Natural killer cell (primary cell): Measurements from ENCODE around the gene NECTIN3. TPM values are rescaled to one million over a fixed set of nuclear protein-coding genes. Genes with fewer than 3 reads are reported as not detected.

Experiments
- ATAC-seq, 3 donors: fragments of 150-1000 bp in 2 of 3; fragments of 200-7000 bp in 1 of 3; cut with Tn5 transposase; 1 replicate in 1 of 3; 2 replicates in 2 of 3; pipeline ENCODE4 v1.10.0; 2021; ENCODE audit warnings: mild to moderate bottlenecking in 2 of 3, moderate library complexity in 2 of 3
- DNase-seq, 2 donors: peaks; one replicate each; pipeline versions ENCODE4 v3.0.0 to v3.0.0-alpha.2; 2013 to 2021; ENCODE audit warnings: mixed read lengths in 1 of 2
- H3K27ac ChIP-seq: one replicate; pipeline ENCODE4 v1.5.1; 2013; ENCODE audit warnings: mild to moderate bottlenecking, low read length
- H3K27me3 ChIP-seq: one replicate; pipeline ENCODE4 v1.6.1; 2013; ENCODE audit warnings: low read length; ENCODE audit not compliant: control insufficient read depth, insufficient read depth
- H3K36me3 ChIP-seq: one replicate; pipeline ENCODE4 v1.6.1; 2013; ENCODE audit warnings: low read length; ENCODE audit not compliant: control insufficient read depth, insufficient read depth
- H3K4me1 ChIP-seq: one replicate; pipeline ENCODE4 v1.6.1; 2013; ENCODE audit warnings: low read length; ENCODE audit not compliant: control insufficient read depth, insufficient read depth
- H3K4me3 ChIP-seq: one replicate; pipeline ENCODE4 v1.5.1; 2013; ENCODE audit warnings: low read length
- H3K9me3 ChIP-seq: one replicate; pipeline ENCODE4 v1.6.1; 2013; ENCODE audit warnings: low read length; ENCODE audit not compliant: control insufficient read depth, insufficient read depth
- H3K27ac Mint-ChIP-seq, 2 donors: one replicate each; pipeline ENCODE4 v1.8.0; 2022; ENCODE audit warnings: mild to moderate bottlenecking in 2 of 2, mixed read lengths in 2 of 2, moderate library complexity in 1 of 2
- H3K27me3 Mint-ChIP-seq, 2 donors: one replicate each; pipeline ENCODE4 v1.8.0; 2022; ENCODE audit warnings: low read depth in 2 of 2, mixed read lengths in 2 of 2
- H3K36me3 Mint-ChIP-seq: one replicate; pipeline ENCODE4 v1.8.0; 2022; ENCODE audit warnings: mixed read lengths
- H3K4me1 Mint-ChIP-seq, 2 donors: one replicate each; pipeline ENCODE4 v1.8.0; 2022; ENCODE audit warnings: mixed read lengths in 2 of 2
- H3K4me3 Mint-ChIP-seq: one replicate; pipeline ENCODE4 v1.8.0; 2022; ENCODE audit warnings: mild to moderate bottlenecking, moderate library complexity, mixed read lengths
- H3K9me3 Mint-ChIP-seq, 2 donors: one replicate each; pipeline ENCODE4 v1.8.0; 2022; ENCODE audit warnings: mixed read lengths in 2 of 2
- WGBS: methylation state at CpG from one replicate; pipeline ENCODE4 v1.1.7; 2013; ENCODE audit warnings: missing lambda C conversion rate; ENCODE audit not compliant: insufficient coverage; 5-methylcytosine and 5-hydroxymethylcytosine counted together
- intact Hi-C: fragments of 100-400 bp; cut with micrococcal nuclease; formaldehyde crosslinking; loops from one replicate; pipeline ENCODE4 v1.14.2; 2022
- total RNA-seq, 4 donors: library from RNA; stranded (reverse); fragments of 120-200 nt in 1 of 4; gene quantifications; one replicate each; pipeline versions ENCODE4 v1.2.3 to v1.2.4, GENCODE V29; 2013 to 2022
- TF ChIP-seq, protein P1 (sequence below): fragments of 200-600 bp; IDR thresholded peaks from one replicate; pipeline ENCODE4 v1.8.0; 2022; ENCODE audit warnings: antibody characterized with exemption

The NECTIN3 gene
- total RNA-seq, 3 donors from 2014 or later (not counting 1 experiment from before 2014, with no cell fraction given): 0.26 to 3.7 (median 2.3) TPM

DNA sequence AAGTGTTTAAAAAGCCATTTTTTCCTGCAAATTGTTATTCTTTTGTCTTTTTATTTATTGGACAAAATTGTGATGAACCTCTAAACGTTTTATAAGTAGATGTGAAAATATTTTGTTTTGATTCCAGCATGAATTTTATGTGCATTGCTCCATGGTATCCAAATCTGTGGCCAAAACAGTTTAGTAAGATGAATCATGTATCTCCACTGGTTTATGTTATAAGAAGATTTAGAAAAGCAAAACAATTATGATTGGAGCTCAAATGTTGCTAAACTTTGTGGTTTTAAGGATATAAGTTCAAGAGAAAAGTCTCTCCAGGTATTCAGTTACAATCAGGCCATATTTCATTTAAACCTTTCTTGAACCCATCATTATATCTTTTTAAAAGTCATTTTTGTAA, 80.9 kb downstream of the NECTIN3 start:
- ATAC-seq: no peak
- H3K36me3 ChIP-seq: no peaks in the 10 kb centered on the region
- H3K4me3 Mint-ChIP-seq: no peak overlapping the region
- intact Hi-C loops: no loop called here
- H3K9me3 Mint-ChIP-seq: no peaks in the 10 kb centered on the region
- no peak overlapping the region for H3K27ac Mint-ChIP-seq
- 80% methylated on average over 1 of the region's 1 CpG for WGBS
- no peak overlapping the region for H3K4me3 ChIP-seq
- H3K36me3 Mint-ChIP-seq: no peaks in the 10 kb centered on the region
- H3K4me1 ChIP-seq: no peaks in the 10 kb centered on the region
- DNase-seq: no peak
- no peaks in the 10 kb centered on the region for H3K9me3 ChIP-seq
- no peaks in the 10 kb centered on the region for H3K27me3 ChIP-seq
- H3K27ac ChIP-seq: no peak overlapping the region
- no peaks in the 10 kb centered on the region for H3K4me1 Mint-ChIP-seq
- peaks cover 0 to 14% of the 10 kb centered on the region in 2 donors for H3K27me3 Mint-ChIP-seq
- TF ChIP-seq, protein P1, sequence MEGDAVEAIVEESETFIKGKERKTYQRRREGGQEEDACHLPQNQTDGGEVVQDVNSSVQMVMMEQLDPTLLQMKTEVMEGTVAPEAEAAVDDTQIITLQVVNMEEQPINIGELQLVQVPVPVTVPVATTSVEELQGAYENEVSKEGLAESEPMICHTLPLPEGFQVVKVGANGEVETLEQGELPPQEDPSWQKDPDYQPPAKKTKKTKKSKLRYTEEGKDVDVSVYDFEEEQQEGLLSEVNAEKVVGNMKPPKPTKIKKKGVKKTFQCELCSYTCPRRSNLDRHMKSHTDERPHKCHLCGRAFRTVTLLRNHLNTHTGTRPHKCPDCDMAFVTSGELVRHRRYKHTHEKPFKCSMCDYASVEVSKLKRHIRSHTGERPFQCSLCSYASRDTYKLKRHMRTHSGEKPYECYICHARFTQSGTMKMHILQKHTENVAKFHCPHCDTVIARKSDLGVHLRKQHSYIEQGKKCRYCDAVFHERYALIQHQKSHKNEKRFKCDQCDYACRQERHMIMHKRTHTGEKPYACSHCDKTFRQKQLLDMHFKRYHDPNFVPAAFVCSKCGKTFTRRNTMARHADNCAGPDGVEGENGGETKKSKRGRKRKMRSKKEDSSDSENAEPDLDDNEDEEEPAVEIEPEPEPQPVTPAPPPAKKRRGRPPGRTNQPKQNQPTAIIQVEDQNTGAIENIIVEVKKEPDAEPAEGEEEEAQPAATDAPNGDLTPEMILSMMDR: no peak

DNA sequence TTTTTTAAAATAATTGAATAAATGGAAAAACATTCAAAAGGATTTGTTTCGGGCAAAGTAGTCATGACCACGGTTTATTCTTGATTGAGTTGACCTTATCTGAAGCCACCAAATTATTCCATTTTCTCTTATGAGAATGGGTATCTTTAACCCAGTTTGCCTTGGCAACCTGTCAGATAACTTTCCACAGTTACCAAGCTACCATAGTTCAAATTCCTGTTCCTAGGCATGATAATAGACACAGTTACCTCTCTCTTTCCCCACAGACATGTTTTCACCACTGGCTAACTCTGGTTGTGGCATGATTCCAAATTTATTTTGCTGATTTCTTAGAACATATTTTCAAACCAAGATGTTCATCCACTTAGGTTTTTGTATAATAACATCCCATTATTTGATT, 84.9 kb downstream of the NECTIN3 start:
- 96% methylated on average over 2 of the region's 2 CpGs for WGBS
- DNase-seq (no peak), ATAC-seq (no peak)
- H3K9me3 Mint-ChIP-seq: no peaks in the 10 kb centered on the region
- H3K27me3 ChIP-seq: no peaks in the 10 kb centered on the region
- no peak overlapping the region for H3K4me3 Mint-ChIP-seq
- H3K27ac ChIP-seq: no peak overlapping the region
- TF ChIP-seq, protein P1: no peak
- H3K27ac Mint-ChIP-seq: no peak overlapping the region
- H3K9me3 ChIP-seq: no peaks in the 10 kb centered on the region
- no peaks in the 10 kb centered on the region for H3K36me3 Mint-ChIP-seq
- peaks cover 0 to 7% of the 10 kb centered on the region in 2 donors for H3K27me3 Mint-ChIP-seq
- no peaks in the 10 kb centered on the region for H3K4me1 Mint-ChIP-seq
- H3K36me3 ChIP-seq: no peaks in the 10 kb centered on the region
- H3K4me3 ChIP-seq: no peak overlapping the region
- H3K4me1 ChIP-seq: no peaks in the 10 kb centered on the region
- intact Hi-C loops: no loop called here

DNA sequence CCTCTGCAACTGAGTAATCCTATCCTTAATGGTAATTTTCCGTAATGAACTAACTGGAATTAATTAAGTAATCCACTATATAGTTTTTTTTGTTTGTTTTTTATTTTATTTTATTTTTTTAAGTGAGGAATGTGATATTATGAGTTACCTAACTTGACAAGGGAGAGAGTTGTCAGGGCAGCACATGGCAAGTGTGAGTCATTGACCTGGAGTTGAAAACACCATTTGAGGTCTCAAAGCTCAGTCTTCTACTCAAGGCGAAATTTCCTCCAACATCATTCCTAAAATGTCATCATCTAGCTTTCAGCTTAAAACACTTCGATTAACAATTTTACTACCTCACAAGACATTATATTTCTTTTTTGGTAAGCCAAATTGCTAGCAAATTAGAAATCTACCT, 87.8 kb downstream of the NECTIN3 start:
- Histone ChIP-seq H3K36me3 (no peaks in the 10 kb centered on the region), H3K27ac (no peak overlapping the region), H3K4me3 (no peak overlapping the region), H3K4me1 (no peaks in the 10 kb centered on the region), H3K27me3 (no peaks in the 10 kb centered on the region), H3K9me3 (no peaks in the 10 kb centered on the region)
- intact Hi-C loops: no loop called here
- H3K36me3 Mint-ChIP-seq: no peaks in the 10 kb centered on the region
- H3K4me3 Mint-ChIP-seq: no peak overlapping the region
- no peak for DNase-seq
- TF ChIP-seq, protein P1: no peak
- H3K9me3 Mint-ChIP-seq: no peaks in the 10 kb centered on the region
- ATAC-seq: no peak
- peaks cover 0 to under 1% of the 10 kb centered on the region in 2 donors for H3K27me3 Mint-ChIP-seq
- H3K4me1 Mint-ChIP-seq: no peaks in the 10 kb centered on the region
- no peak overlapping the region for H3K27ac Mint-ChIP-seq
- 85% methylated on average over 2 of the region's 3 CpGs for WGBS

DNA sequence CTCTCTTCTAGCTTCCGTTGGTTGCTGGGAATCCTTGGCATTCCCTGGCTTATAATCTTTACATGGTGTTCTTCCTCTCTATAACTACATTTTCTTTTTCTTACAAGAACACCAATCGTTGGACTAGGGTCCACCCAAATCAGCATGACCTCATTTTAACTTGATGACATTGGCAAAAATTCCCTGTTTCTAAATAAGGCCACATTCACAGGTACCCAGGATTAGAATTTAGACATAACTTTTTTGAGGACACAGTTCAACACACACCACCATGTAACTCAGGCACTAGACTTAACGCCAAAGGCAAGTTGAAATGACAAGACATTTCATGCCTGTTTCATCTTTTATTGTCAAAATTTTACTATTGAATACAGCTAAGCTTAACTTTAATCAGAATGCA, 93.0 kb downstream of the NECTIN3 start:
- Mint-ChIP-seq H3K4me1 (no peaks in the 10 kb centered on the region), H3K9me3 (no peaks in the 10 kb centered on the region), H3K4me3 (no peak overlapping the region), H3K27me3 (peaks cover 6 to 10% of the 10 kb centered on the region in 2 donors), H3K27ac (no peak overlapping the region), H3K36me3 (no peaks in the 10 kb centered on the region)
- intact Hi-C loops: no loop called here
- H3K4me1 ChIP-seq: no peaks in the 10 kb centered on the region
- H3K9me3 ChIP-seq: no peaks in the 10 kb centered on the region
- no peak overlapping the region for H3K27ac ChIP-seq
- ATAC-seq: no peak
- no peak overlapping the region for H3K4me3 ChIP-seq
- DNase-seq: no peak
- TF ChIP-seq, protein P1: no peak
- 94% methylated on average over 3 of the region's 3 CpGs for WGBS
- H3K36me3 ChIP-seq: no peaks in the 10 kb centered on the region
- H3K27me3 ChIP-seq: no peaks in the 10 kb centered on the region
